Glutamatergic neuron (in vitro differentiated cells): ENCODE results near the gene DHX30. TPM values are rescaled to one million over a fixed set of nuclear protein-coding genes. Genes with fewer than 3 reads are reported as not detected.
"Not testable (repeated sequence)": the region's sequence is repeated elsewhere in the genome, so short reads cannot be mapped to it uniquely, and the experiment has no call there.

ENCODE experiments used
- DNase-seq: peaks from one replicate; pipeline ENCODE4 v3.0.0; 2022
- H3K27ac Mint-ChIP-seq: one replicate; pipeline ENCODE4 v1.8.0; 2020; ENCODE audit warnings: mild to moderate bottlenecking, mixed read lengths, inconsistent platforms; ENCODE audit not compliant: unreplicated experiment
- H3K27me3 Mint-ChIP-seq: one replicate; pipeline ENCODE4 v1.8.0; 2020; ENCODE audit warnings: mild to moderate bottlenecking, moderate library complexity, mixed read lengths, inconsistent platforms; ENCODE audit not compliant: unreplicated experiment
- H3K36me3 Mint-ChIP-seq: one replicate; pipeline ENCODE4 v1.8.0; 2020; ENCODE audit warnings: mild to moderate bottlenecking, mixed read lengths, inconsistent platforms; ENCODE audit not compliant: unreplicated experiment
- H3K4me1 Mint-ChIP-seq: one replicate; pipeline ENCODE4 v1.8.0; 2020; ENCODE audit warnings: mild to moderate bottlenecking, low read depth, mixed read lengths, inconsistent platforms; ENCODE audit not compliant: unreplicated experiment
- H3K4me3 Mint-ChIP-seq: one replicate; pipeline ENCODE4 v1.8.0; 2020; ENCODE audit warnings: mild to moderate bottlenecking, mixed read lengths, inconsistent platforms; ENCODE audit not compliant: unreplicated experiment
- H3K9me3 Mint-ChIP-seq: one replicate; pipeline ENCODE4 v1.8.0; 2020; ENCODE audit warnings: mild to moderate bottlenecking, moderate library complexity, mixed read lengths, inconsistent platforms; ENCODE audit not compliant: unreplicated experiment
- total RNA-seq: library from RNA; stranded (reverse); fragmentation: NEBNext Ultra II Directional; extraction: Animal tissue kit (Norgen Biotek cat#: 25700); gene quantifications from one replicate; pipeline ENCODE4 v1.2.1, GENCODE V29; 2021; ENCODE audit not compliant: unreplicated experiment
- TF ChIP-seq, protein P1 (sequence below): fragments of 200-600 bp; sonication (generic); IDR thresholded peaks from one replicate; pipeline ENCODE4 v1.5.0; 2021; ENCODE audit not compliant: partially characterized antibody, unreplicated experiment

Gene DHX30
- total RNA-seq, 1 donor from 2014 or later, result 116 TPM

GRCh38 chr3:47813551-47814177, 10.7 kb downstream of the DHX30 start:
- no peaks in the 10 kb centered on the region for H3K27me3 Mint-ChIP-seq
- TF ChIP-seq, protein P1, sequence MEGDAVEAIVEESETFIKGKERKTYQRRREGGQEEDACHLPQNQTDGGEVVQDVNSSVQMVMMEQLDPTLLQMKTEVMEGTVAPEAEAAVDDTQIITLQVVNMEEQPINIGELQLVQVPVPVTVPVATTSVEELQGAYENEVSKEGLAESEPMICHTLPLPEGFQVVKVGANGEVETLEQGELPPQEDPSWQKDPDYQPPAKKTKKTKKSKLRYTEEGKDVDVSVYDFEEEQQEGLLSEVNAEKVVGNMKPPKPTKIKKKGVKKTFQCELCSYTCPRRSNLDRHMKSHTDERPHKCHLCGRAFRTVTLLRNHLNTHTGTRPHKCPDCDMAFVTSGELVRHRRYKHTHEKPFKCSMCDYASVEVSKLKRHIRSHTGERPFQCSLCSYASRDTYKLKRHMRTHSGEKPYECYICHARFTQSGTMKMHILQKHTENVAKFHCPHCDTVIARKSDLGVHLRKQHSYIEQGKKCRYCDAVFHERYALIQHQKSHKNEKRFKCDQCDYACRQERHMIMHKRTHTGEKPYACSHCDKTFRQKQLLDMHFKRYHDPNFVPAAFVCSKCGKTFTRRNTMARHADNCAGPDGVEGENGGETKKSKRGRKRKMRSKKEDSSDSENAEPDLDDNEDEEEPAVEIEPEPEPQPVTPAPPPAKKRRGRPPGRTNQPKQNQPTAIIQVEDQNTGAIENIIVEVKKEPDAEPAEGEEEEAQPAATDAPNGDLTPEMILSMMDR, result no peak
- no peak overlapping the region for H3K4me3 Mint-ChIP-seq
- H3K9me3 Mint-ChIP-seq, result no peaks in the 10 kb centered on the region
- H3K27ac Mint-ChIP-seq, result no peak overlapping the region
- H3K4me1 Mint-ChIP-seq, result no peaks in the 10 kb centered on the region
- peaks cover 5% of the 10 kb centered on the region for H3K36me3 Mint-ChIP-seq
- DNase-seq, result no peak

GRCh38 chr3:47817609-47818008, 14.7 kb downstream of the DHX30 start:
- H3K4me3 Mint-ChIP-seq, result no peak overlapping the region
- H3K36me3 Mint-ChIP-seq, result peaks cover 5% of the 10 kb centered on the region
- peaks cover 2% of the 10 kb centered on the region for H3K27me3 Mint-ChIP-seq
- H3K9me3 Mint-ChIP-seq, result peaks cover 1% of the 10 kb centered on the region
- DNase-seq, result no peak
- H3K27ac Mint-ChIP-seq, result no peak overlapping the region
- no peaks in the 10 kb centered on the region for H3K4me1 Mint-ChIP-seq
- TF ChIP-seq, protein P1, result no peak

GRCh38 chr3:47824541-47825473, 21.9 kb downstream of the DHX30 start:
- DNase-seq, result peak; percentile 88
- no peaks in the 10 kb centered on the region for H3K27me3 Mint-ChIP-seq
- peak overlapping the region; percentile 94 for H3K4me3 Mint-ChIP-seq
- H3K9me3 Mint-ChIP-seq, result peaks cover 6% of the 10 kb centered on the region
- peaks cover 9% of the 10 kb centered on the region for H3K4me1 Mint-ChIP-seq
- TF ChIP-seq, protein P1, result peak; percentile 76
- H3K27ac Mint-ChIP-seq, result peak overlapping the region; percentile 82
- H3K36me3 Mint-ChIP-seq, result peaks cover 12% of the 10 kb centered on the region

GRCh38 chr3:47825590-47825989, 22.7 kb downstream of the DHX30 start:
- peaks cover 12% of the 10 kb centered on the region for H3K36me3 Mint-ChIP-seq

DNA sequence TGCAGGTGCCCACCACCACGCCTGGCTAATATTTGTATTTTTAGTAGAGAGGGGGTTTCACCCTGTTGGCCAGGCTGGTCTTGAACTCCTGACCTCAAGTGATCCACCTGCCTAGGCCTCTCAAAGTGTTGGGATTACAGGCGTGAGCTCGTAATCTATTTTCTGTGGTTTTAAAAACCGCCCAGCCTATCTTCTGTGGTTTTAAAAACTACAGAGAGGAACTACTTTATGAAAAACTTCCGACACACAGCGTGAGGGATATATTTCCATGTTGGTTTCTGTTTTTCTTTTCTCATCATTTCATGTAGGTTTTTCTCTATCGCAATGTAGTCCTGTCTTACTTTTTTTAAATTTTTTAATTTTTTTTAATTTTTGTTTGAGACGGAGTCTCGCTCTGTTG, 26.5 kb downstream of the DHX30 start:
- not testable (repeated sequence) for DNase-seq, H3K27me3 Mint-ChIP-seq, H3K4me1 Mint-ChIP-seq, H3K27ac Mint-ChIP-seq, H3K9me3 Mint-ChIP-seq, H3K36me3 Mint-ChIP-seq, H3K4me3 Mint-ChIP-seq

More at GRCh38 chr3:47825590-47825989, 22.7 kb downstream of the DHX30 start:
- H3K4me3 Mint-ChIP-seq, result peak overlapping the region; percentile 94
- no peaks in the 10 kb centered on the region for H3K27me3 Mint-ChIP-seq
- DNase-seq, result no peak
- TF ChIP-seq, protein P1, result no peak
- H3K4me1 Mint-ChIP-seq, result peaks cover 9% of the 10 kb centered on the region
- peak overlapping the region; percentile 66 for H3K27ac Mint-ChIP-seq
- peaks cover 6% of the 10 kb centered on the region for H3K9me3 Mint-ChIP-seq
